ENCODE data around the gene GRAP. TPM values are rescaled to one million over a fixed set of nuclear protein-coding genes. Genes with fewer than 3 reads are reported as not detected.
A peak's percentile ranks its signal among the peaks of the same experiment; 100 is the strongest.

Gene GRAP
- total RNA-seq, 1 donor from 2014 or later, result not detected

DNA sequence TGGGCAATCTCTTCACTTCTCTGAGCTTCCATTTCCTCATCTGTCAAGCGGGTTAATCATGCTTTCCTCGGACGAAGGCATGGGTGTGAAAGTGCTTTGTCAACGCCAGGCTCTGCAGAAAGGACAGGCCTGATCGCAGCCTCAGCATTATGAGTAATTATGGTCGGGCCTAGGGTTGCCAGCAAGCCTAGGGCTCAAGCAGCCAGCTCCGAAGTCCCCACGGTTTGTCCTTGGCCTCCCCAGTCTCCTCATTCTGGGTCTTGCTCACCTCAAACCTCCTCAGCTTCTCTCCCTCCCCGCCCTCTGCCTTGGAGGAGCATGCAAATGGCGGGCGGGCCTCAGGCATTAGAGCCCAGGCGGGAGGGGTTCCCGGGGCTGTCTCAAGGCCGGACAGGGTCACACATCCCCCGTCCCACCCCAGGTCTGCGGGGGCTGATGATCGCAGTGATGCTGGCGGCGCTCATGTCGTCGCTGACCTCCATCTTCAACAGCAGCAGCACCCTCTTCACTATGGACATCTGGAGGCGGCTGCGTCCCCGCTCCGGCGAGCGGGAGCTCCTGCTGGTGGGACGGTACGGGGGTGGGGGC is 32.0 kb downstream of the GRAP start:
- FAIRE-seq (no peak), DNase-seq (ENCODE audit: low read depth) (peak; percentile 83)
- TF ChIP-seq, protein P1, sequence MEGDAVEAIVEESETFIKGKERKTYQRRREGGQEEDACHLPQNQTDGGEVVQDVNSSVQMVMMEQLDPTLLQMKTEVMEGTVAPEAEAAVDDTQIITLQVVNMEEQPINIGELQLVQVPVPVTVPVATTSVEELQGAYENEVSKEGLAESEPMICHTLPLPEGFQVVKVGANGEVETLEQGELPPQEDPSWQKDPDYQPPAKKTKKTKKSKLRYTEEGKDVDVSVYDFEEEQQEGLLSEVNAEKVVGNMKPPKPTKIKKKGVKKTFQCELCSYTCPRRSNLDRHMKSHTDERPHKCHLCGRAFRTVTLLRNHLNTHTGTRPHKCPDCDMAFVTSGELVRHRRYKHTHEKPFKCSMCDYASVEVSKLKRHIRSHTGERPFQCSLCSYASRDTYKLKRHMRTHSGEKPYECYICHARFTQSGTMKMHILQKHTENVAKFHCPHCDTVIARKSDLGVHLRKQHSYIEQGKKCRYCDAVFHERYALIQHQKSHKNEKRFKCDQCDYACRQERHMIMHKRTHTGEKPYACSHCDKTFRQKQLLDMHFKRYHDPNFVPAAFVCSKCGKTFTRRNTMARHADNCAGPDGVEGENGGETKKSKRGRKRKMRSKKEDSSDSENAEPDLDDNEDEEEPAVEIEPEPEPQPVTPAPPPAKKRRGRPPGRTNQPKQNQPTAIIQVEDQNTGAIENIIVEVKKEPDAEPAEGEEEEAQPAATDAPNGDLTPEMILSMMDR (IDR thresholded peaks at IDR 0.05; ENCODE audit: insufficient read depth, low read length, severe bottlenecking), result no peak
- H3K36me3 ChIP-seq (ENCODE audit: control insufficient read depth, insufficient read depth, low read length), result no peaks in the 10 kb centered on the region
- no peak overlapping the region for H3K4me3 ChIP-seq (ENCODE audit: low read depth, low read length)
- H3K27me3 ChIP-seq (ENCODE audit: control insufficient read depth, insufficient read depth, low read length), result no peaks in the 10 kb centered on the region

DNA sequence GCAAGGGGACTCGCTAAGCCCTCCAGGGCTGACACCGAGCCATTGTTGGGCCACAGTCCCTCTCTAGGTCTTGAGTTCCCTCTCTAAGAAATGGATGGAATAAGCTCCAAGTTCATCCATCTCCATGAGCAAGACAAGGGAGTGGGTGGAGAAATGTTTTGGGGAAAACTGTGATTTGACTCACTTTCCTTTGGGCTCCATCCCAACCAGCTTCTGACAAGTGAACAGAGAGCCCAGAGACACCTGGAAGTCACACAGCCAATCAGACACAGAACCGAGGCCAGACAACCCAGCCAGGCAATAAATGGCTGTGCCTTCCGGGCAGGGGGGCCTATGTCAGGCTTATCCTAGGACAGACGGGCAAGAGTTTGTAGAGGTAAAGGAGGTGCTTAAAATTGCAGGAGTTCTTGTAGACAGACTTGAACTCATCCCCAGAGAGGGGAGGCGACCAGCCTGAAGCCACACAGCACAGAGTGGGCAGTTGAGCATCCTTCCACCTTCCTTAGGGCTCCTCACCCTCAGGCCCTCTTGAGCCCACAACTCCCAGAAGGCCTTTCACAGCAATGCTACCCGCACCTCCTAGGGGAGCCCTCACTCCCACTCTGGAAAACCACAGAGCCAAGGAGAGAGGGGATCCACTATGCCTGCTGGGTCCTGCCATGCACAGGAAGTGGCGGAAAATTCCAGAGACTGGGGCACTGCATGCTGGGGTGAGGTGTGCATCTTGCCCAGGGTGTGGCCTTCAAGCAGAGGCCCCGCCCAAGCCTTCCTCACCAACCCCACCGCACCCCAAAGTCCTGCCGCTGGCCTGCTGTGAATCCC is 32.7 kb downstream of the GRAP start:
- peak; percentile 93 for FAIRE-seq

DNA sequence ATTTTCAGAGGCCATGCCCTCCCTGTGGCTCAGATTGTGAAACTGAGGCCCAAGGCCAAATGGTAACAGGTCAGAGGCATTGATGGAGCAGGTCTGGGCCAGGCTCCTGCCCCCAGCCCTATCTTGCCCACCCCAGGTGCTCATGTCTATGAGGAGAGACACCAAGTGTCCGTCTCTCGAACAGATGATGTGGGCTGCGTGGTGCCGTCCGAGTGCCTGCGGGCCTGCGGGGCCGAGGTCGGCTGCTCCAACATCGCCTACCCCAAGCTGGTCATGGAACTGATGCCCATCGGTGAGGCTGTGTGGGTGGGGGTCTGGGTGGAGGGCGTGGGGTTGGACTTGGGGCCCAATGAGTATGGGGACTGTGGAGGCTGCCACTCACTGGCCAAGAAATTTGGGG is 33.5 kb downstream of the GRAP start:
- DNase-seq (ENCODE audit: low read depth) (no peak), FAIRE-seq (no peak)
- TF ChIP-seq, protein P1 (IDR thresholded peaks at IDR 0.05; ENCODE audit: insufficient read depth, low read length, severe bottlenecking), result no peak
- Histone ChIP-seq H3K4me3 (ENCODE audit: low read depth, low read length) (no peak overlapping the region), H3K36me3 (ENCODE audit: control insufficient read depth, insufficient read depth, low read length) (no peaks in the 10 kb centered on the region), H3K27me3 (ENCODE audit: control insufficient read depth, insufficient read depth, low read length) (no peaks in the 10 kb centered on the region)

More for the DNA sequence above, 32.7 kb downstream of the GRAP start:
- Histone ChIP-seq H3K36me3 (ENCODE audit: control insufficient read depth, insufficient read depth, low read length) (no peaks in the 10 kb centered on the region), H3K27me3 (ENCODE audit: control insufficient read depth, insufficient read depth, low read length) (no peaks in the 10 kb centered on the region), H3K4me3 (ENCODE audit: low read depth, low read length) (no peak overlapping the region)
- DNase-seq (ENCODE audit: low read depth), result no peak
- TF ChIP-seq, protein P1 (IDR thresholded peaks at IDR 0.05; ENCODE audit: insufficient read depth, low read length, severe bottlenecking), result no peak

DNA sequence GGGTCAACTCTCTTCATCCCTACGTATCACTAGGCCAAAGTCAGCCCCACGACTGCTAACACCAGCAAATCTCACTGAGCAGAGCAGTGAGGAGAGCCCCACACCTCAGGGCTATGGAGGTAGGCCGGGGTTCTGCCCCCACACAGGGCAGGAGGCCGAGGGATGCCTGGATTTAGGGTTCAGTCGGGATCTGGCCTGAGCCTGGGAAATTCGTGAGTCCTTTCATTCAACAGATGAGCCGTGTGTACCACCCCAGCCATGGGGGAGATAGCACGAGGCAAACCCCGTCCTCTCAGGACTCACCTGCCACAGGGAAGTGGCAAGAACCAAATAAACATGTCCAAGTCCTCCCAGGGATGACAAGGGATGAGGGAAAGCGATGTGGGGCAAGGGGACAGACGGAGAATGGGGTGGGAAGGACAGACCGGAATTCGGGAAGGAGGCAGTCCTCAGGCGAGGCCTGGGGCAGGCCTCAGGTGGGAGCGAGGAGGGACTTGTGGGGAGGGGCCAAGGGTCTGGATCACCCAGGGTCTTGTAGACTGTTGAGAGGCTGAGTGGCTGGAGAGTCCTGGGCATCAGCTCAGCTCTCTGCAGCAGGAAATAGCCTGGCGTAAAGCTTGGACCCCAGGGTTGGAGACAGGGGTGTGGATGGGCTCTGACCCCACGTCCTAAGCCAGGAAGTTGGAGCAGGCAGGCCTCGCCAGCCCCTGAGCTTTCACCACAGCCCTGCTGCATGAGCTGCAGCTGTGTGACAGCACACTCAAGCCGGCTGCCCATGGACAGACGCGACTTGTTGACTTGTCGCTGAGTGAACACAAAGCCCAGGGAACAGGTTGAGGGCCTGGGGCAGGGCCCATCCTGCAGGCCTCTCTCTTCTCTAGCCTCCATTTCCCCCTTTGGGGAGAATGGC is 34.3 kb downstream of the GRAP start:
- H3K36me3 ChIP-seq (ENCODE audit: control insufficient read depth, insufficient read depth, low read length), result no peaks in the 10 kb centered on the region
- TF ChIP-seq, protein P1 (IDR thresholded peaks at IDR 0.05; ENCODE audit: insufficient read depth, low read length, severe bottlenecking), result no peak
- no peak for DNase-seq (ENCODE audit: low read depth)
- no peak overlapping the region for H3K4me3 ChIP-seq (ENCODE audit: low read depth, low read length)
- FAIRE-seq, result peak; percentile 32
- no peaks in the 10 kb centered on the region for H3K27me3 ChIP-seq (ENCODE audit: control insufficient read depth, insufficient read depth, low read length)

DNA sequence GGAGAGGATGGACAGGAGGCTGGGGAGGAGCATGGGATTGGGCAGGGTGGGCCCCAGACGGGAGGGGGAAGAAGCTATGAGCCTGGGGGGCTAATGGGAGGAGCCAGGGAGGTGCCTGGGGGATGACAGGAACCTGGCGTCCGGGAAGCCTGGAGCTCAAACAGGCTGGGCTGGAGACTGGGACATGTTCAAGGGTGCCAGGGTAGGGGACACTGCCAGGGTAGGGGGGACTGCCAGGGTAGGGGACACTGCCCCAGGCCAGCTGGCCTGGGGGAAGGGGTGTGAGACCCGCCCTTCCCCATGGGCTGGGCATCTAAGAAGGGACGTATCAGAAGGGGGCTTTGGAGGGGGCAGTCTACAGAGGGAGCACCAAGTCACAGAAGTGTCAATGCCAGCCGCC is 35.2 kb downstream of the GRAP start:
- no peak for FAIRE-seq

More for the DNA sequence above, 35.2 kb downstream of the GRAP start:
- H3K27me3 ChIP-seq (ENCODE audit: control insufficient read depth, insufficient read depth, low read length), result no peaks in the 10 kb centered on the region
- no peak overlapping the region for H3K4me3 ChIP-seq (ENCODE audit: low read depth, low read length)
- H3K36me3 ChIP-seq (ENCODE audit: control insufficient read depth, insufficient read depth, low read length), result no peaks in the 10 kb centered on the region
- TF ChIP-seq, protein P1 (IDR thresholded peaks at IDR 0.05; ENCODE audit: insufficient read depth, low read length, severe bottlenecking), result no peak
- no peak for DNase-seq (ENCODE audit: low read depth)

All from bronchial epithelial cell (primary cell).